GM12878 (cell line): ENCODE data around the gene BCAS3. TPM values are rescaled to one million over a fixed set of nuclear protein-coding genes. Genes with fewer than 3 reads are reported as not detected.

Experiments used
- ATAC-seq: fragments of 200-7000 bp; cut with Tn5 transposase; 3 replicates; pipeline ENCODE4 v1.9.1; 2020; ENCODE audit warnings: mild to moderate bottlenecking, moderate library complexity
- BruUV-seq: library from RNA; stranded (reverse); fragments of 400-500 nt; replicated peaks from 2 replicates; lab custom pipeline; 2021; lab: Mats Ljungman, UMichigan
- CTCF ChIA-PET: fragments of 300-600 bp; sonication (Branson Sonifier 250); formaldehyde crosslinking; extraction: SDS; loops from one replicate; lab custom pipeline; 2021; ENCODE audit warnings: inconsistent platforms; lab: Yijun Ruan, JAX
- POLR2A ChIA-PET: fragments of 350-600 bp; formaldehyde crosslinking; extraction: SDS; loops from one replicate; lab custom pipeline; 2021; ENCODE audit warnings: inconsistent platforms; lab: Charles Lee
- RAD21 ChIA-PET: fragments of 300-600 bp; sonication (Branson Sonifier 250); formaldehyde crosslinking; loops from one replicate; lab custom pipeline; 2023; ENCODE audit warnings: antibody characterized with exemption; ENCODE audit not compliant: unreplicated experiment; lab: Charles Lee
- SMC1A ChIA-PET: fragments of 300-600 bp; sonication (Branson Sonifier 250); formaldehyde crosslinking; loops from one replicate; lab custom pipeline; 2023; ENCODE audit not compliant: unreplicated experiment, uncharacterized antibody; lab: Charles Lee
- DNase-seq: peaks from one replicate; pipeline ENCODE4 v3.0.0-alpha.2; 2011; ENCODE audit warnings: low read depth, low spot score
- FAIRE-seq: peaks from 3 replicates; lab custom pipeline; 2011; peaks lifted over from hg19 to GRCh38; lab: Jason Lieb, UNC
- H2AFZ ChIP-seq: 2 replicates; pipeline ENCODE4 v1.6.0; 2011; ENCODE audit warnings: low read depth, low read length, control low read depth; ENCODE audit not compliant: control insufficient read depth
- H3K27ac ChIP-seq: 2 replicates; pipeline ENCODE4 v1.5.1; 2011; ENCODE audit warnings: control low read depth; ENCODE audit not compliant: control insufficient read depth, insufficient read depth
- H3K27me3 ChIP-seq, 2 experiments: replicated peaks in 1 of 2; 2 replicates each; pipeline versions ENCODE4 v1.6.0 to v1.6.1; 2011; ENCODE audit warnings: low read length in 1 of 2; ENCODE audit not compliant: control insufficient read depth in 2 of 2, insufficient read depth in 2 of 2
- H3K36me3 ChIP-seq, 2 experiments: 2 replicates each; pipeline ENCODE4 v1.5.1; 2011; ENCODE audit warnings: low read length in 1 of 2; ENCODE audit not compliant: control insufficient read depth in 2 of 2, insufficient read depth in 2 of 2
- H3K4me1 ChIP-seq: 2 replicates; pipeline ENCODE4 v1.6.1; 2011; ENCODE audit warnings: mild to moderate bottlenecking, low read length, moderate library complexity, mixed read lengths; ENCODE audit not compliant: control insufficient read depth, insufficient read depth
- H3K4me2 ChIP-seq: 2 replicates; pipeline ENCODE4 v1.6.0; 2011; ENCODE audit warnings: control low read depth; ENCODE audit not compliant: control insufficient read depth, insufficient read depth
- H3K4me3 ChIP-seq: fragments of 200-600 bp; sonication (generic); 2 replicates; pipeline ENCODE4 v1.5.1; 2016
- H3K79me2 ChIP-seq: 2 replicates; pipeline ENCODE4 v1.6.0; 2011; ENCODE audit warnings: low read length; ENCODE audit not compliant: control insufficient read depth, insufficient read depth
- H3K9ac ChIP-seq: 2 replicates; pipeline ENCODE4 v1.8.0; 2011; ENCODE audit warnings: low read length, control low read depth, mixed read lengths; ENCODE audit not compliant: control insufficient read depth, insufficient read depth
- H3K9me3 ChIP-seq: replicated peaks from 3 replicates; pipeline ENCODE4 v1.5.1; 2011; ENCODE audit warnings: mild to moderate bottlenecking, low read length; ENCODE audit not compliant: control insufficient read depth, insufficient read depth
- H4K20me1 ChIP-seq: 2 replicates; pipeline ENCODE4 v1.6.0; 2011; ENCODE audit not compliant: control insufficient read depth, insufficient read depth
- ETV6 ChIP-seq, 2 experiments: fragments of 450-650 bp in 1 of 2; IDR thresholded peaks in 1 of 2; conservative IDR thresholded peaks in 1 of 2; 2 replicates each; pipeline ENCODE4 v1.6.1; 2014; ENCODE audit warnings: antibody characterized with exemption in 1 of 2, borderline replicate concordance in 1 of 2, low read depth in 1 of 2, mild to moderate bottlenecking in 1 of 2, moderate library complexity in 1 of 2
- HDAC2 ChIP-seq: fragments of 200-600 bp; sonication (generic); IDR thresholded peaks from 2 replicates; pipeline ENCODE4 v1.6.1; 2017
- IKZF2 ChIP-seq, 2 experiments: fragments of 450-650 bp; IDR thresholded peaks; 2 replicates each; pipeline ENCODE4 v1.6.1; 2017; ENCODE audit warnings: mild to moderate bottlenecking in 2 of 2, moderate library complexity in 2 of 2
- NFXL1 ChIP-seq: fragments of 450-650 bp; IDR thresholded peaks from 2 replicates; pipeline ENCODE4 v1.6.1; 2017; ENCODE audit warnings: antibody characterized with exemption, mild to moderate bottlenecking, borderline replicate concordance
- SUZ12 ChIP-seq: fragments of 200-600 bp; sonication (generic); IDR thresholded peaks from one replicate; pipeline ENCODE4 v1.6.1; 2018; ENCODE audit warnings: antibody characterized with exemption, mild to moderate bottlenecking; ENCODE audit not compliant: unreplicated experiment
- WGBS: methylation state at CpG from one replicate; pipeline ENCODE4 v1.1.6; 2016; ENCODE audit warnings: low lambda C conversion rate; ENCODE audit not compliant: insufficient replicate concordance, insufficient coverage; ENCODE audit errors: missing lambda C conversion rate; 5-methylcytosine and 5-hydroxymethylcytosine counted together
- in situ Hi-C: fragments of 300-500 bp; cut with MboI; formaldehyde crosslinking; loops from 9 replicates; pipeline ENCODE4 v1.14.3; 2018; ENCODE audit warnings: mixed read lengths
- intact Hi-C: fragments of 100-400 bp; cut with micrococcal nuclease; formaldehyde crosslinking; loops from one replicate; pipeline ENCODE4 v1.14.2; 2022; ENCODE audit not compliant: unreplicated experiment
- polyA plus RNA-seq, 11 experiments: library from polyadenylated mRNA; depleted of rRNA in 4 of 11; unstranded in 6 of 11; stranded (reverse) in 5 of 11; fragments of >200 nt; fragmentation: Nextera tagmentation in 4 of 11; fragmentation: Illumina TruSeq in 1 of 11; extraction: Ambion mirVana in 4 of 11; extraction: Trizol in 1 of 11; gene quantifications; 1 replicate in 1 of 11; 2 replicates in 10 of 11; pipeline versions ENCODE4 v1.2.1 to v1.2.3, GENCODE V29; 2011 to 2016; ENCODE audit warnings: inconsistent platforms in 2 of 11, missing spikeins in 2 of 11, low read depth in 1 of 11
- total RNA-seq, 4 experiments: library from RNA; depleted of rRNA in 3 of 4; stranded (reverse); fragments of >200 nt in 3 of 4; fragmentation: Illumina TruSeq in 1 of 4; extraction: Trizol in 1 of 4; gene quantifications; 2 replicates each; pipeline versions ENCODE4 v1.2.1 to v1.2.3, GENCODE V29; 2013 to 2021

Gene BCAS3
- total and polyA plus RNA-seq, 10 of the 15 experiments (the other 5 are each of a cell fraction or from before 2014, with no cell fraction given), result 2.1 to 11.0 (median 6.6) TPM

- Histone ChIP-seq H3K9ac (peak overlapping the region; percentile 35), H4K20me1 (no peaks in the 10 kb centered on the region), H3K27me3 (peaks cover 17 to 38% of the 10 kb centered on the region in 2 experiments), H3K36me3 (no peaks in the 10 kb centered on the region), H2AFZ (peak overlapping the region; percentile 69), H3K4me3 (peak overlapping the region; percentile 54; the same call in 1 of the 2 replicates), H3K79me2 (no peaks in the 10 kb centered on the region), H3K4me1 (peaks cover 4% of the 10 kb centered on the region; the same call in 1 of the 2 replicates), H3K27ac (no peak overlapping the region), H3K9me3 (peaks cover 1% of the 10 kb centered on the region; the same call in 1 of the 3 replicates), H3K4me2 (peak overlapping the region; percentile 78)
- SMC1A ChIA-PET, result interaction anchor here (0.6 to 2.2 kb wide), 4 partner anchors 440 to 698 kb away, joined by 3 to 8 read pairs (median 4); no protein-coding TSS in a partner anchor
- peak; percentile 68 for TF ChIP-seq SUZ12
- no peak for TF ChIP-seq HDAC2
- peak; percentile 69; the same call in 1 of the 2 replicates for TF ChIP-seq NFXL1
- TF ChIP-seq ETV6 (conservative IDR thresholded peaks at IDR 0.05 in 1 of 2, IDR thresholded peaks at IDR 0.05 in 1 of 2; ENCODE audit: borderline replicate concordance in 1 of 2, low read depth in 1 of 2), result peak in 1 of 2 experiments; percentile 81; a peak in 2 of 4 replicates
- TF ChIP-seq IKZF2 (IDR thresholded peaks at IDR 0.05), result 0 out of 4 replicates have a peak, but pooled peaks of 1 of the 2 experiments have one; percentile 42
- ATAC-seq, result peak; percentile 46
- WGBS, result 2% methylated on average over 66 of the region's 75 CpGs
- no peak for FAIRE-seq
- intact Hi-C loops, result loop anchor here (1.0 kb wide), 2 partner anchors 140 to 426 kb away; no protein-coding TSS in a partner anchor
- POLR2A ChIA-PET, result no interaction called here
- no peak for DNase-seq
- no TSS peak for BruUV-seq
- RAD21 ChIA-PET, result interaction anchor here (0.6 to 1.6 kb wide), 8 partner anchors 133 to 700 kb away, joined by 3 to 7 read pairs (median 4); no protein-coding TSS in a partner anchor
- in situ Hi-C loops, result loop anchor here (10.0 kb wide), 1 partner anchor 693 kb away; no protein-coding TSS in a partner anchor
- CTCF ChIA-PET, result interaction anchor here (0.6 to 1.3 kb wide), 16 partner anchors 8 to 808 kb away, joined by 3 to 11 read pairs (median 3); no protein-coding TSS in a partner anchor
Observed at GRCh38 chr17:61411261-61412142, 733.9 kb downstream of the BCAS3 start.
